ENCODE data around the gene ARHGEF33.
A peak's percentile ranks its signal among the peaks of the same experiment; 100 is the strongest.

Gene ARHGEF33

DNA sequence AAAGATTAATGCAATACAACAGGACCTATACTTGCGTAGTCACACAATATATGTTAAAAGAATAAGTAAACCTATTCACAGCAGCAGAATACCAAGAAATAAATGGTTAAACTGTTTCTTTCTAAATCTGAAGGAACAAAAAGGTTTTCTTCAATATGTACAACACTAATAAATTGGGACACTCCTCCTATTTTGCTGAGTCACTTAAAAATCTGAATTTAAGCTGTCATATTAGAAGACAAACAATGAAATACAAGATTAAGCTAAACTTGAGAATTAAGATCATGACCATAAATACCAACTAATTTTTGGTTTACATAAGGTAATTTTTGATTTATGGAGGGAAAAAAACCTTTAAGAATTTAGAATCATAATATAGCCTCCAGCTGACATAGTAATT lies 92.8 kb downstream of the ARHGEF33 start:
- Mint-ChIP-seq H3K4me1 (peaks cover 7% of the 10 kb centered on the region), H3K27ac (no peak overlapping the region), H3K4me3 (no peak overlapping the region), H3K27me3 (ENCODE audit: low read depth, poor library complexity) (no peaks in the 10 kb centered on the region), H3K36me3 (ENCODE audit: low read depth) (peaks cover 25% of the 10 kb centered on the region), H3K9me3 (no peaks in the 10 kb centered on the region)
- DNase-seq, result no peak
- TF ChIP-seq, protein P1, sequence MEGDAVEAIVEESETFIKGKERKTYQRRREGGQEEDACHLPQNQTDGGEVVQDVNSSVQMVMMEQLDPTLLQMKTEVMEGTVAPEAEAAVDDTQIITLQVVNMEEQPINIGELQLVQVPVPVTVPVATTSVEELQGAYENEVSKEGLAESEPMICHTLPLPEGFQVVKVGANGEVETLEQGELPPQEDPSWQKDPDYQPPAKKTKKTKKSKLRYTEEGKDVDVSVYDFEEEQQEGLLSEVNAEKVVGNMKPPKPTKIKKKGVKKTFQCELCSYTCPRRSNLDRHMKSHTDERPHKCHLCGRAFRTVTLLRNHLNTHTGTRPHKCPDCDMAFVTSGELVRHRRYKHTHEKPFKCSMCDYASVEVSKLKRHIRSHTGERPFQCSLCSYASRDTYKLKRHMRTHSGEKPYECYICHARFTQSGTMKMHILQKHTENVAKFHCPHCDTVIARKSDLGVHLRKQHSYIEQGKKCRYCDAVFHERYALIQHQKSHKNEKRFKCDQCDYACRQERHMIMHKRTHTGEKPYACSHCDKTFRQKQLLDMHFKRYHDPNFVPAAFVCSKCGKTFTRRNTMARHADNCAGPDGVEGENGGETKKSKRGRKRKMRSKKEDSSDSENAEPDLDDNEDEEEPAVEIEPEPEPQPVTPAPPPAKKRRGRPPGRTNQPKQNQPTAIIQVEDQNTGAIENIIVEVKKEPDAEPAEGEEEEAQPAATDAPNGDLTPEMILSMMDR (IDR thresholded peaks at IDR 0.05), result no peak

DNA sequence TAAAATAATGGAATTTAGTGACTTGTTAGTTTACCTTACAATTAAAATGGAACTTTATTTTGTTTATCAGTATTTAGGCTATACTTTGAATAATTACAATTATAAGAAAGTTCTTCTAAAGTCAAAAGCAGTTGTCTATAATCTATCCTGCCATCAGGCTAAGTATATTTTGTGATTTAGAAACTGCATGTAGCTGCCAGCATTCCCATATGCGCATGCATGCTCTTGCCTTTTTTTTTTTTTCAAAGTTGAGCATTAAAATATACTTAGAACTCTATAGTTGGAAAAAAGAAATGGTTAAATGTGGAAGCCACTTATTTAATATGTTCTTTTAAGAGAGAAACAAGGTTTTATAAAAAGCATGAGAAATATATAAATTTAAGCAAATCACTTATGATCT lies 99.0 kb downstream of the ARHGEF33 start:
- H3K36me3 Mint-ChIP-seq (ENCODE audit: low read depth), result peaks cover 30% of the 10 kb centered on the region

DNA sequence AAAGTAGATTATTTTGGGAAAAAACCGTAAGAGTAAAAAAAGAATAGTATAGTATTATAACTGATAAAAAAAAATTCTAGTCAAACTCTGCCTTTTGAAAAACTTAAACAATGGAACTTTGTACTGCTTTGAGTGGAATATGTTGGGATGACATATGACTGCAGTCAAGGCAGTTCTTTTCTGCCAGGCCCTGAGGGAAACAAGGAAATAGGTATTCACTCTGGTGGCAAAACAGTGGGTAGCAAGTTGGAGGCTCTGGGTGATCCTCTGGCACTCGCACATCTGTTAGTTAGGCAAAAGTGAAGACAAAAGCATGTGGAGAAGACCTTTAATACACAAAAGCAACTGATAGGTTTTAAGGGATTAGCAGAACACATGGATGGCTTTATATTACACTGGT lies 102.2 kb downstream of the ARHGEF33 start:
- TF ChIP-seq, protein P1 (IDR thresholded peaks at IDR 0.05), result no peak
- no peaks in the 10 kb centered on the region for H3K27me3 Mint-ChIP-seq (ENCODE audit: low read depth, poor library complexity)
- H3K36me3 Mint-ChIP-seq (ENCODE audit: low read depth), result peaks cover 39% of the 10 kb centered on the region
- H3K9me3 Mint-ChIP-seq, result no peaks in the 10 kb centered on the region
- no peaks in the 10 kb centered on the region for H3K4me1 Mint-ChIP-seq
- no peak for DNase-seq
- H3K4me3 Mint-ChIP-seq, result no peak overlapping the region
- H3K27ac Mint-ChIP-seq, result no peak overlapping the region

More for the DNA sequence above, 99.0 kb downstream of the ARHGEF33 start:
- TF ChIP-seq, protein P1 (IDR thresholded peaks at IDR 0.05), result no peak
- DNase-seq, result no peak
- no peaks in the 10 kb centered on the region for H3K27me3 Mint-ChIP-seq (ENCODE audit: low read depth, poor library complexity)
- H3K4me1 Mint-ChIP-seq, result no peaks in the 10 kb centered on the region
- H3K9me3 Mint-ChIP-seq, result no peaks in the 10 kb centered on the region
- H3K27ac Mint-ChIP-seq, result no peak overlapping the region
- H3K4me3 Mint-ChIP-seq, result no peak overlapping the region

DNA sequence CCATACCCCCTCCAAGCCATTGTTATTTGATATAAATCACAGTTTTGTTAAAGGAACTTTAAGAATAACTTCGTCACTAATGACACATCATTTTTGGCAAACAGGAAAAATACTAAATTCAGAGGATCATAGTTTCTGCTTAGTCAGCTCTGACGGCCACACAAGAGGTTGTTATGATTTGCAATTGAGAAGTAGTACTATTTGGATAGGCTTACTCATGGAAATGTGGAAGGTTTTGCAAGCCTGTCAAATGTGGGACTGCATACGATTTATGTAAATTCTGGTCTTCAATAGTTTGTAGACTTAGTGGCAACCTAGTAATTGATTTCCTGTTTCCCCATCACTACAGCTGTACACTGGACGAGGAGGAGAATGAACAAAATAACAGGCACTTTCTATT lies 108.1 kb downstream of the ARHGEF33 start:
- Mint-ChIP-seq H3K4me3 (no peak overlapping the region), H3K4me1 (no peaks in the 10 kb centered on the region), H3K27ac (no peak overlapping the region), H3K9me3 (no peaks in the 10 kb centered on the region), H3K27me3 (ENCODE audit: low read depth, poor library complexity) (no peaks in the 10 kb centered on the region), H3K36me3 (ENCODE audit: low read depth) (peaks cover 51% of the 10 kb centered on the region)
- TF ChIP-seq, protein P1 (IDR thresholded peaks at IDR 0.05), result no peak
- DNase-seq, result no peak

DNA sequence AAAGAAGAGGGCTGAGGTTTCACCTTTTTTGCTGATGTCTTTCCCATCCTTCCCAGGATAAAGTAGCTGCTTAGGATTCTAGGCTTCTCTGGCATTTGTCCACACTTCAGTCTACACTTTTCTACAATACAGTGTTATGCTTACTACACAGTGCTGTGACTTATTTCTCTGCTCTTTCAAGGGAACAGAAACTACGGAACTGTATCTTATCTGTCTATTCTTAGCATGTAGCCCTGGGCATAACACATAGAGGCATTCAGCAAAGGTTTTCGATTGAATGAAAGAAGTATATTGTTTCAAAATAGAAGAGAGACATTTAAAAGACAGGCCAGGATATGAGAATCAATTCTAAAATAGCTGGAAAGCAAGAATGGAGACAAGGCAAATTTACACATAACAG lies 110.9 kb downstream of the ARHGEF33 start:
- Mint-ChIP-seq H3K36me3 (ENCODE audit: low read depth) (peaks cover 53% of the 10 kb centered on the region), H3K9me3 (no peaks in the 10 kb centered on the region), H3K27ac (no peak overlapping the region), H3K4me3 (no peak overlapping the region), H3K27me3 (ENCODE audit: low read depth, poor library complexity) (no peaks in the 10 kb centered on the region), H3K4me1 (no peaks in the 10 kb centered on the region)
- DNase-seq, result no peak
- TF ChIP-seq, protein P1 (IDR thresholded peaks at IDR 0.05), result no peak

DNA sequence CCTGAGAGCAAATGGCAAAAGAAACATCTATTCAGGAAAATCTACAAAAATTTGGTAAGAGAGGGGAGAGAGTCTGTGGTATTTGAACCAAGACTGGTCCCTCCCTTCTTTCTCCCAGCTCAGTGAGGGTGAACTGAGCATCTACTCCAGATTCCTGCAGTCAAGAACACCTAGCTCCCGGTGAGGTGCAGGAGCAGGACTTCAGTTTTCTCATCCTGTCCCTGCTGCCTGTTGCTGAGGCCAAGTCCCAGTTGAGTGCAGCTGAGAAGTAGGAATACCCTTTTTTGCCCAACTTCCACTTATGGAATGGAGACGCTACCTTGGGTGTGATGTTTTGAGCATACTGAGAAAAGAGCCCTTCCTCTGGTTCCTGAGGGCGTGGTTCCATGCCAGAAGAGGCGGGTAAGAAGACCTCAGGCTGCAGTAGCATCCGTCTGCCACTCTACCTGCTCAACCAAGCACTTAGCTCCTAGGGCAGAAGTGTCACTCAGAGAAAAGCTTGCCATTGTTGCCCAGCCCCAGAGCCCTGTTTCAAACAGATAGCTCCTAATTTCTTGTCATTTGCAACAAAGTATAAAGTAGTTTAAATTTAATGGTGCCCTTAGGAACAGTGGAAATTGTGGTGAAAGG lies 118.3 kb downstream of the ARHGEF33 start:
- DNase-seq, result no peak
- Mint-ChIP-seq H3K9me3 (no peaks in the 10 kb centered on the region), H3K36me3 (ENCODE audit: low read depth) (peaks cover 81% of the 10 kb centered on the region), H3K4me3 (no peak overlapping the region), H3K4me1 (no peaks in the 10 kb centered on the region), H3K27ac (peak overlapping the region; percentile 5), H3K27me3 (ENCODE audit: low read depth, poor library complexity) (no peaks in the 10 kb centered on the region)
- TF ChIP-seq, protein P1 (IDR thresholded peaks at IDR 0.05), result no peak

All from nephron progenitor cell (in vitro differentiated cells).